Measurements from ENCODE around the gene RPS8.
"Not testable (repeated sequence)": the region's sequence is repeated elsewhere in the genome, so short reads cannot be mapped to it uniquely, and the experiment has no call there.

The RPS8 gene

GRCh38 chr1:44783697-44784093 lies 8.4 kb downstream of the RPS8 start:
- no peak for DNase-seq

- DNase-seq = no peak
Measured at GRCh38 chr1:44784094-44785028, 9.0 kb downstream of the RPS8 start.

- no peak for DNase-seq
Measured at GRCh38 chr1:44785029-44785380, 9.7 kb downstream of the RPS8 start.

GRCh38 chr1:44785501-44786137 lies 10.3 kb downstream of the RPS8 start:
- DNase-seq = no peak

GRCh38 chr1:44786138-44786840 lies 10.9 kb downstream of the RPS8 start:
- peak; percentile 78 for DNase-seq

GRCh38 chr1:44786841-44787426 lies 11.6 kb downstream of the RPS8 start:
- no peak for DNase-seq

- DNase-seq = no peak
Measured at GRCh38 chr1:44787506-44787905, 12.2 kb downstream of the RPS8 start.

GRCh38 chr1:44788120-44788860 lies 12.9 kb downstream of the RPS8 start, which contains the start of gene BEST4:
Gene BEST4 (minus strand): TSS chr1:44788170. CDS start chr1:44787705, 465 bp downstream.
- no peak for DNase-seq

- no peak for DNase-seq
Measured at GRCh38 chr1:44790968-44791801, 15.8 kb downstream of the RPS8 start.

GRCh38 chr1:44792736-44793502 lies 17.6 kb downstream of the RPS8 start:
- no peak for DNase-seq

- DNase-seq = not testable (repeated sequence)
Measured at GRCh38 chr1:44797886-44798285, 22.5 kb downstream of the RPS8 start.

GRCh38 chr1:44798481-44799365 lies 23.4 kb downstream of the RPS8 start:
- no peak for DNase-seq

- DNase-seq = peak; percentile 99
Measured at GRCh38 chr1:44799770-44800584, 24.6 kb downstream of the RPS8 start, which contains the start of gene PLK3. Gene PLK3 (plus strand): TSS chr1:44800377. CDS start chr1:44800464, 87 bp downstream.

- peak; percentile 42 for DNase-seq
Measured at GRCh38 chr1:44801491-44802305, 26.4 kb downstream of the RPS8 start.

- DNase-seq = no peak
Measured at GRCh38 chr1:44802306-44803061, 27.1 kb downstream of the RPS8 start.

- DNase-seq = no peak
Measured at GRCh38 chr1:44803062-44803311, 27.6 kb downstream of the RPS8 start.

Measured in activated CD4-positive, alpha-beta T cell treated with anti-CD3 and anti-CD28 coated beads, Interleukin-10, Interleukin-2, amounts not matched to agents 100 ng/mL and 50 ng/mL, durations not matched to agents 16 hours and 8 hours (primary cell).